ENCODE data around the gene MTRF1.

Gene MTRF1

GRCh38 chr13:41222259-41222852, 41.0 kb downstream of the MTRF1 start:
- Histone ChIP-seq H3K9me3 (ENCODE audit: control insufficient read depth, insufficient read depth, low read length) (no peaks in the 10 kb centered on the region), H3K9ac (ENCODE audit: low read depth, low read length) (no peak overlapping the region), H3K36me3 (ENCODE audit: insufficient read depth, low read length) (no peaks in the 10 kb centered on the region), H3K4me1 (ENCODE audit: insufficient read depth, low read length) (no peaks in the 10 kb centered on the region)

DNA sequence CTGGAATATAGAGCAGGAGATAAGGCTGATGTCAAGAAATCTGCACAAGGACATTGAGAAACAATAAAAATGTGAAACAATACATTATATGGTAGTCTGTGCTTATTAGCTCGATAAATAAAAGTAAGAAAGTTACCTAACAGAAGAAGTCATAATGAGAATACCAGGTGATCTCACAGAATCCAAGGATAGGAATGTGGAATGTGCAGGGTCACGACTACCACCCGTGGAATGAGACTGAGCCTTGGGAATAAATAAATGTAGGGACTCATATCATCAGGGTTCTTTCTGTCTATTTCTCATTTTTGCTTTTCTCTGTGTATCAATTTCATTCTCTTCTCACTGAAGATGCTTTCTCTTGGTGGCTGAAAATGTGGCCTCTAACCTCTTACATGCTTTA, 43.0 kb downstream of the MTRF1 start:
- Histone ChIP-seq H3K9ac (ENCODE audit: low read depth, low read length) (no peak overlapping the region), H3K36me3 (ENCODE audit: insufficient read depth, low read length) (no peaks in the 10 kb centered on the region), H3K9me3 (ENCODE audit: control insufficient read depth, insufficient read depth, low read length) (no peaks in the 10 kb centered on the region), H3K4me1 (ENCODE audit: insufficient read depth, low read length) (no peaks in the 10 kb centered on the region)

DNA sequence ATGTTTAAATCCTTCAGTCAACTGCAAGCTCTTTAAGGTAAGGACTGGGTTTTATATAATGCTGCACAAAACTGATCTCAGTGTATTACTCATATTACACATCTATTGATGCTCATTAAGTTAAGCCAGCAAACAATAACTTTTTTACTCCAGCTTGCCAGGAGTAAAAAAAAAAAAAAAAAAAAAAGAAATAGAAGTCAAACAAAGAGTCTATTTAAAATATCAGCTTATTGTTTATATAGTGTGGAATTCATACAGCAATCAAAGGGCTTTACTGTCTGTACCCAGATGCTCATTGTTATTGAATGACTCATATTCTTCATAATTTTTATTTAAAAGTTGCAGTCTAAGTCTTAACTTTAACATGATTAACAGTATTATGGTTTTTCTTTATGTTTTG, 47.2 kb downstream of the MTRF1 start:
- H3K9me3 ChIP-seq (ENCODE audit: control insufficient read depth, insufficient read depth, low read length) = no peaks in the 10 kb centered on the region
- no peaks in the 10 kb centered on the region for H3K36me3 ChIP-seq (ENCODE audit: insufficient read depth, low read length)
- H3K9ac ChIP-seq (ENCODE audit: low read depth, low read length) = no peak overlapping the region
- no peaks in the 10 kb centered on the region for H3K4me1 ChIP-seq (ENCODE audit: insufficient read depth, low read length)

- no peaks in the 10 kb centered on the region for H3K36me3 ChIP-seq (ENCODE audit: insufficient read depth, low read length)
- no peaks in the 10 kb centered on the region for H3K4me1 ChIP-seq (ENCODE audit: insufficient read depth, low read length)
- H3K9me3 ChIP-seq (ENCODE audit: control insufficient read depth, insufficient read depth, low read length) = no peaks in the 10 kb centered on the region; the same call in 1 of the 2 replicates
- no peak overlapping the region for H3K9ac ChIP-seq (ENCODE audit: low read depth, low read length)
Measured at GRCh38 chr13:41213919-41214318, 49.5 kb downstream of the MTRF1 start.

DNA sequence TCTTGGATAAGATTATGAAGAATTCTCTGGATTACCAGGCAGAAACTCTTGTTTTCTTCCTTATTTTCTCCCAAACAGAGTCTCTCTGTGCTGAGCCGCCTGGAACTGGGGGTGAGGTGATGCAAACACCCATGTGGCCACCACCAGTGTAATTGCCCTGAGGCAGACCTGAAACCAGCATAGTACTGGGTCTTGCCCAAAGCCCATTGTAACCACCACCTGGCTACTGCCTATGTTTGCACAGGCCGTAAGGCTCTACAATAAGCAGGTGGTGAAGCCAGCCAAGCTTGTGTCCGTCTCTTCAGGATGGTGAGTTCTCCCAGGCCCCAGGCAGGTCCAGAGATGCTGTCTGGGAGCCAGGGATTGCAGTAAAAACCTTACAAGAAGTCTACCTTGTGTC, 50.1 kb downstream of the MTRF1 start:
- Histone ChIP-seq H3K9me3 (ENCODE audit: control insufficient read depth, insufficient read depth, low read length) (no peaks in the 10 kb centered on the region; the same call in 1 of the 2 replicates), H3K4me1 (ENCODE audit: insufficient read depth, low read length) (no peaks in the 10 kb centered on the region), H3K36me3 (ENCODE audit: insufficient read depth, low read length) (no peaks in the 10 kb centered on the region), H3K9ac (ENCODE audit: low read depth, low read length) (no peak overlapping the region)

DNA sequence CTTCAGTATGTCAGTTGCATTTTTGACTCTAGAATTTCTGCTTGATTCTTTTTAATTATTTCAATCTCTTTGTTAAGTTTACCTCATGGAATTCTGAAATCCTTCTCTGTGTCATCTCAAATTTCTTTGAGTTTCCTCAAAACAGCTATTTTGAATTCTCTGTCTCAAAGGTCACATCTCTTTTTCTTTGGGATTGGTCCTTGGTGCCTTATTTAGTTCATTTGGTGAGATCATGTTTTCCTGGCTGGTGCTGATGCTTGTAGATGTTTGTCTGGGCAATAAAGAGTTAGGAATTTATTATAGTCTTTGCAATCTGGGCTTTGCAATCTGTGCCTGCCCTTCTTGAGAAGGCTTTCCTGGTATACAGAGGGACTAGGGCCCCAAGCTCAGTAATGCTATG, 50.5 kb downstream of the MTRF1 start:
- Histone ChIP-seq H3K36me3 (ENCODE audit: insufficient read depth, low read length) (no peaks in the 10 kb centered on the region), H3K9me3 (ENCODE audit: control insufficient read depth, insufficient read depth, low read length) (no peaks in the 10 kb centered on the region; the same call in 1 of the 2 replicates), H3K9ac (ENCODE audit: low read depth, low read length) (no peak overlapping the region)

DNA sequence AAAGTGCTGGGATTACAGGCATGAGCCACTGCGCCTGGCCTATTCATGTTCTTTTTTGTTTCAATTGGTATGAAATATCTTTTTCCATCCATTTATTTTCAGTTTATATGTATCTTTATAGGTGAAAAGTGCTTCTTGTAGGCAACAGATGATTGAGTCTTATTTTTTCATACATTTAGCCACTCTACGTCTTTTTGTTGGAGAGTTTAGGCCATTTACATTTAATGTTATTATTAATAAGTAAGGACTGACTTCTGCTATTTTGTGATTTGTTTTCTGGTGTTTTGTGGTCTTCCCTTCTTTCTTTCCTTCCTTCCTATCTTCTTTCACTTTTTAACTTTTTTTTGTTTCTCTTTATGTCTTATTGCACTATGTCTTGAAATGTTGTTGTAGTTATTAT, 52.3 kb downstream of the MTRF1 start:
- Histone ChIP-seq H3K36me3 (ENCODE audit: insufficient read depth, low read length) (no peaks in the 10 kb centered on the region), H3K9ac (ENCODE audit: low read depth, low read length) (no peak overlapping the region), H3K4me1 (ENCODE audit: insufficient read depth, low read length) (no peaks in the 10 kb centered on the region), H3K9me3 (ENCODE audit: control insufficient read depth, insufficient read depth, low read length) (no peaks in the 10 kb centered on the region; the same call in 1 of the 2 replicates)

More for the DNA sequence above, 50.5 kb downstream of the MTRF1 start:
- no peaks in the 10 kb centered on the region for H3K4me1 ChIP-seq (ENCODE audit: insufficient read depth, low read length)

- H3K9ac ChIP-seq (ENCODE audit: low read depth, low read length) = no peak overlapping the region
- no peaks in the 10 kb centered on the region for H3K36me3 ChIP-seq (ENCODE audit: insufficient read depth, low read length)
- H3K4me1 ChIP-seq (ENCODE audit: insufficient read depth, low read length) = no peaks in the 10 kb centered on the region
- no peaks in the 10 kb centered on the region; the same call in 1 of the 2 replicates for H3K9me3 ChIP-seq (ENCODE audit: control insufficient read depth, insufficient read depth, low read length)
Measured at GRCh38 chr13:41206467-41206866, 56.9 kb downstream of the MTRF1 start.

GRCh38 chr13:41203810-41204209, 59.6 kb downstream of the MTRF1 start:
- H3K36me3 ChIP-seq (ENCODE audit: insufficient read depth, low read length) = no peaks in the 10 kb centered on the region
- no peaks in the 10 kb centered on the region; the same call in 1 of the 2 replicates for H3K9me3 ChIP-seq (ENCODE audit: control insufficient read depth, insufficient read depth, low read length)
- H3K9ac ChIP-seq (ENCODE audit: low read depth, low read length) = no peak overlapping the region
- no peaks in the 10 kb centered on the region for H3K4me1 ChIP-seq (ENCODE audit: insufficient read depth, low read length)

DNA sequence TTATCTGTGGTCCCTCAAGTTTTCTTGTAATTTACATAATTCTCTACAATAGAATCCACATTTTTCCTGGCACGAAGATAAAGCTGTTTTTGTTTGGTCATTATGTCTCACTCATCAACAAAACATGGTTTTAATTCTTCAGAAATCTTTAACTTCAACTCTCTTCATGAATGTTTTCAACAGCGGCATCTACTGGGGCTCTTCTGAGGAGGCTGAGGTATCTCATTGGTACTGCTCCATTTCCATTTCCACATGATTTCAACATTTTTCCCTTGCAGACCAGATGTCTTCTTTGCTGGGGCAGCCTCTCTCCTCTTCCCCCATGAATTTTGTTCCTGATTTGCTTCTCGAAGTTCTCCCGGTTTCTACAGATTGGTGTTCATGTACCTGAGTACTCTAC, 63.2 kb downstream of the MTRF1 start:
- Histone ChIP-seq H3K4me1 (ENCODE audit: insufficient read depth, low read length) (no peaks in the 10 kb centered on the region), H3K9me3 (ENCODE audit: control insufficient read depth, insufficient read depth, low read length) (no peaks in the 10 kb centered on the region), H3K36me3 (ENCODE audit: insufficient read depth, low read length) (no peaks in the 10 kb centered on the region), H3K9ac (ENCODE audit: low read depth, low read length) (no peak overlapping the region)

GRCh38 chr13:41199526-41199925, 63.9 kb downstream of the MTRF1 start:
- H3K4me1 ChIP-seq (ENCODE audit: insufficient read depth, low read length) = no peaks in the 10 kb centered on the region
- H3K36me3 ChIP-seq (ENCODE audit: insufficient read depth, low read length) = no peaks in the 10 kb centered on the region
- H3K9ac ChIP-seq (ENCODE audit: low read depth, low read length) = no peak overlapping the region
- no peaks in the 10 kb centered on the region for H3K9me3 ChIP-seq (ENCODE audit: control insufficient read depth, insufficient read depth, low read length)

DNA sequence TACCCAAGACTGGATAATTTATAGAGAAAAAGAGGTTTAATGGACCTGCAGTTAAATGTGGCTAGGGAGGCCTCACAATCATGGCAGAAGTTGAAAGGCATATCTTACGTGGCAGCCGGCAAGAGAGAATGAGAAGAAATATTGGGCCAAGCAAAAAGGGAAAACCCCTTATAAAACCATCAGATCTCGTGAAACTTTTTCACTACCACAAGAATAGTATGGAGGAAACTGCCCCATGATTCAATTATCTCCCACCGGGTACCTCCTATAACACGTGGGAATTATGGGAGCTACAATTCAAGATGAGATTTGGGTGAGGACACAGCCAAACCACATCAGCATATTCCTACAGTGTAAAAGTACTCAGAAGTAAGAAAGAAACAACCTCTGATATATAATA, 64.3 kb downstream of the MTRF1 start:
- no peaks in the 10 kb centered on the region for H3K9me3 ChIP-seq (ENCODE audit: control insufficient read depth, insufficient read depth, low read length)
- no peaks in the 10 kb centered on the region for H3K36me3 ChIP-seq (ENCODE audit: insufficient read depth, low read length)
- H3K9ac ChIP-seq (ENCODE audit: low read depth, low read length) = no peak overlapping the region
- no peaks in the 10 kb centered on the region for H3K4me1 ChIP-seq (ENCODE audit: insufficient read depth, low read length)

- H3K9me3 ChIP-seq (ENCODE audit: control insufficient read depth, insufficient read depth, low read length) = no peaks in the 10 kb centered on the region
- no peaks in the 10 kb centered on the region for H3K36me3 ChIP-seq (ENCODE audit: insufficient read depth, low read length)
- no peaks in the 10 kb centered on the region for H3K4me1 ChIP-seq (ENCODE audit: insufficient read depth, low read length)
Measured at GRCh38 chr13:41196620-41197019, 66.8 kb downstream of the MTRF1 start.

DNA sequence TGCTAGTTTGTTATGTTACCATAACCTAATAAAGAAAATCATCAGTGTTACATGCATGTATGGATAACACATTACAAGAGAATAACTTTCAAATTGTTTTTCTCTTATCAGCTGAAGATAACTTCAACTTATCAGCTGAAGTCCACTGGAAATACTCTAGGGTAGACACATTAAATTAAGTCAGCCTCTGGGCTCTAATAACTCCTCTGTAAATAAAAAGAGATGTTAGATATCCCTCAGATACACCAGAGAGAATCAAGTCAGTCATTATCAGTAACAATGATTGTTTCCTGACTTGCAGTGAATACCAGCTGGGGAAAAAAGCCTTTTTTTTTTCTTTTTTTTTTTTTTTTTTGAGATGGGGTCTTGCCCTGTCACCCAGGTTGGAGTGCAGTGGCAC, 67.4 kb downstream of the MTRF1 start:
- H3K9me3 ChIP-seq (ENCODE audit: control insufficient read depth, insufficient read depth, low read length) = no peaks in the 10 kb centered on the region
- H3K36me3 ChIP-seq (ENCODE audit: insufficient read depth, low read length) = no peaks in the 10 kb centered on the region
- H3K9ac ChIP-seq (ENCODE audit: low read depth, low read length) = no peak overlapping the region
- H3K4me1 ChIP-seq (ENCODE audit: insufficient read depth, low read length) = no peaks in the 10 kb centered on the region

More at GRCh38 chr13:41196620-41197019, 66.8 kb downstream of the MTRF1 start:
- no peak overlapping the region for H3K9ac ChIP-seq (ENCODE audit: low read depth, low read length)

DNA sequence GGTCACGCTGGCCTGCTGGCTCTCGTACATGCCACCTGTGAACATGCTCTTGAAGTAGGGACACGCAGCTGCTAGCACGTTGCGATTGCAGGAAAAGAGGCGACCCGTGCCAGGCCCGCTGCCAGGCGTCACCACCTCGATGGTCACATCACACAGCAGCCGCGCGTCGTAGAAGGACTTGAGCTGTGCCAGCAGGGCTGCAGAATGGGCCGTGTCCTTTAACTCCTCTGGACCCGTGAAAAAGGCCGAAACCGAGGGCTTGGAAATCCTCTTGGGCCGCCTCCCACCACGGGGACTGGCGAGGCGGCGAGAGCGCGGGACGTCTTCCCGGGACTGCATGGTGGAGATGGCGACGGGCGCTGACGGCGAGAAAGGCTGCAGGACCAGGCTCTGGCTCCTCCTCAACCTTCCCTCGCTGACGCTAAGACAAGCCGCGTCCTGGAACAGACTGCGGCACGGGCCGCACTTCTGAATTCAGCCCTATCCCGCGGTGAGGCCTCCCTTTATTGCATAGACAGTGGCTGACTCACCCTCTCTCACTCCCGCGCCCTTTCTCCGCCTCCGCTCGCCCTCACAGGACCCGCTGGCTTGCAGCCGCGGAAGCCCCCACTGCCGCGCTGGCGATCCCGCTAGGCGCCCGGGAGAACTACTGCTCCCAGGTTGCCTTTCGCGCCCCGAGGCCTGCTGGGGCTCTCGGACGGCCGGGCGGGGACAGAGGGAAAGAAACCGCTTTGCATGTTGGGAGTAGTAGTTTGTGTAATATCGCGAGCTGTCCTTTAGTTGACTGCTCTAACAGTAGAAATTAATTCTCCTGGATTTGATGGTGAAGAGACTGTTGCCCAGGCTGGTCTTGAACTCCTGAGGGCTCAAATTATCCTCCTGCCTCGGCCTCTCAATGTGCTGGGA, 69.2 kb downstream of the MTRF1 start, which contains the start of gene KBTBD7:
Gene KBTBD7 (minus strand): TSS at position 651 of the 906 bp plus-strand sequence. CDS start 312 bp downstream, at position 339.
- peak within 1 kb of the TSS; percentile 64 for H3K9ac ChIP-seq (ENCODE audit: low read depth, low read length)
- no peaks in the 10 kb centered on the region for H3K9me3 ChIP-seq (ENCODE audit: control insufficient read depth, insufficient read depth, low read length)
- H3K4me1 ChIP-seq (ENCODE audit: insufficient read depth, low read length) = no peaks in the 10 kb centered on the region
- H3K36me3 ChIP-seq (ENCODE audit: insufficient read depth, low read length) = no peaks in the 10 kb centered on the region
